Keratinocyte (primary cell): ENCODE measurements around the gene IRF8. TPM values are rescaled to one million over a fixed set of nuclear protein-coding genes. Genes with fewer than 3 reads are reported as not detected.

Source experiments
- DNase-seq: peaks from one replicate; pipeline ENCODE4 v3.0.0-alpha.2; 2011; ENCODE audit warnings: low read depth, missing footprints, low spot score
- FAIRE-seq: peaks from 2 replicates; lab custom pipeline; 2011; peaks lifted over from hg19 to GRCh38; lab: Jason Lieb, UNC
- H2AFZ ChIP-seq: 2 replicates; pipeline ENCODE4 v1.6.0; 2012; ENCODE audit warnings: low read length, control low read depth, inconsistent platforms; ENCODE audit not compliant: control insufficient read depth
- H3K27ac ChIP-seq: 2 replicates; pipeline ENCODE4 v1.5.1; 2011; ENCODE audit warnings: low read length; ENCODE audit not compliant: control insufficient read depth, insufficient read depth
- H3K27me3 ChIP-seq: 3 replicates; pipeline ENCODE4 v1.6.0; 2011; ENCODE audit warnings: low read length; ENCODE audit not compliant: control insufficient read depth, insufficient read depth; ENCODE audit errors: extremely low read depth
- H3K36me3 ChIP-seq, 2 experiments: 2 replicates in 1 of 2; 3 replicates in 1 of 2; pipeline ENCODE4 v1.5.1; 2011; ENCODE audit warnings: low read length in 2 of 2, mild to moderate bottlenecking in 1 of 2; ENCODE audit not compliant: control insufficient read depth in 2 of 2, insufficient read depth in 2 of 2; ENCODE audit errors: extremely low read depth in 1 of 2
- H3K4me1 ChIP-seq: 3 replicates; pipeline ENCODE4 v1.5.1; 2011; ENCODE audit warnings: low read length; ENCODE audit not compliant: control insufficient read depth, insufficient read depth; ENCODE audit errors: extremely low read depth
- H3K4me2 ChIP-seq: 3 replicates; pipeline ENCODE4 v1.6.0; 2011; ENCODE audit warnings: low read depth, low read length; ENCODE audit not compliant: control insufficient read depth, insufficient read depth; ENCODE audit errors: extremely low read depth
- H3K4me3 ChIP-seq, 3 experiments: fragments of 200-600 bp in 1 of 3; sonication (generic) in 1 of 3; 2 replicates in 2 of 3; 3 replicates in 1 of 3; pipeline ENCODE4 v1.5.1; 2011 to 2016; ENCODE audit warnings: low read length in 3 of 3, mild to moderate bottlenecking in 3 of 3, control low read depth in 2 of 3, inconsistent platforms in 1 of 3, low read depth in 1 of 3, mixed read lengths in 1 of 3, mixed run types in 1 of 3, moderate library complexity in 1 of 3; ENCODE audit not compliant: control insufficient read depth in 2 of 3, insufficient read depth in 2 of 3; ENCODE audit errors: extremely low read depth in 1 of 3
- H3K79me2 ChIP-seq: 2 replicates; pipeline ENCODE4 v1.6.0; 2012; ENCODE audit warnings: low read length; ENCODE audit not compliant: control insufficient read depth, insufficient read depth
- H3K9ac ChIP-seq: 3 replicates; pipeline ENCODE4 v1.6.0; 2011; ENCODE audit warnings: low read length; ENCODE audit not compliant: control insufficient read depth, insufficient read depth; ENCODE audit errors: extremely low read depth
- H3K9me1 ChIP-seq: 3 replicates; pipeline ENCODE4 v1.6.0; 2011; ENCODE audit warnings: low read length; ENCODE audit not compliant: control insufficient read depth, insufficient read depth; ENCODE audit errors: extremely low read depth
- H3K9me3 ChIP-seq: 2 replicates; pipeline ENCODE4 v1.5.1; 2012; ENCODE audit warnings: low read depth, low read length; ENCODE audit not compliant: control insufficient read depth
- H4K20me1 ChIP-seq: 3 replicates; pipeline ENCODE4 v1.6.0; 2011; ENCODE audit warnings: low read length; ENCODE audit not compliant: control insufficient read depth, insufficient read depth; ENCODE audit errors: extremely low read depth
- CTCF ChIP-seq, 3 experiments: IDR thresholded peaks in 1 of 3; conservative IDR thresholded peaks in 1 of 3; optimal IDR thresholded peaks in 1 of 3; 2 replicates in 2 of 3; 3 replicates in 1 of 3; pipeline versions ENCODE3 to v1.5.1; 2011; ENCODE audit warnings: low read length in 3 of 3, mild to moderate bottlenecking in 3 of 3, moderate library complexity in 2 of 3, control low read depth in 1 of 3, inconsistent platforms in 1 of 3; ENCODE audit not compliant: insufficient read depth in 2 of 3; ENCODE audit errors: extremely low read depth in 1 of 3
- EZH2 ChIP-seq: IDR thresholded peaks from one replicate; pipeline ENCODE4 v1.6.1; 2012; ENCODE audit warnings: inconsistent platforms, mild to moderate bottlenecking, low read length, moderate library complexity
- dilution Hi-C: fragments of 300-500 bp; cut with MboI; formaldehyde crosslinking; loops from one replicate; pipeline ENCODE4 v1.7.0; 2020; ENCODE audit warnings: low sequenced_read_pairs; ENCODE audit not compliant: extremely low pct_ligation_motif_present
- polyA plus RNA-seq, 5 experiments: library from polyadenylated mRNA; depleted of rRNA in 3 of 5; stranded (reverse) in 3 of 5; stranded (forward) in 1 of 5; unstranded in 1 of 5; fragments of >200 nt; gene quantifications; 1 replicate in 1 of 5; 2 replicates in 3 of 5; 3 replicates in 1 of 5; pipeline versions ENCODE4 v1.2.1 to v1.2.3, GENCODE V29; 2011 to 2012; ENCODE audit warnings: missing spikeins in 2 of 5, low read depth in 1 of 5, low replicate concordance in 1 of 5

Gene IRF8
- polyA plus RNA-seq, 1 donor (not counting 4 experiments of a cell fraction or from before 2014, with no cell fraction given) = not detected

DNA sequence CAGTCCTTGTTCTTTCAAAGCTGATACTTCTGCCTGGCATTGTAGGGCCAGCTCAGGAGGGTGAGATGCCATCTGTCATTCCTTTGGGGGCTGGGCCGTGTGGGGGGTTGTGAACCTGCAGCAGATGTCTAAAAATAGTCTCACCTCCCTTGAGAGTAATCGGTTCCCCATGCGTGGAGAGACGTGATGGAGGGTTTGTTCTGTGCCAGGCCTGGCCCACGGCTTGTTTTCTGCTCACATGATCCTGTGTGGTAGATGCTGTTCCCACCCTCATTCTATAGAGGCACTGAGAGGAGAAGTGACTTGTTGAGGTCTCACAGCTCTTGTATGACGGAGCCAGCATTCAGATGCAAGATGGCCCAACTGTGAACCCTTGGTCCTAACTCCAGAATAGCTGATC, 4.6 kb downstream of the IRF8 start:
- H4K20me1 ChIP-seq = no peaks in the 10 kb centered on the region
- H3K27me3 ChIP-seq = peaks cover 27% of the 10 kb centered on the region
- no peaks in the 10 kb centered on the region for H3K36me3 ChIP-seq
- no peaks in the 10 kb centered on the region for H3K9me3 ChIP-seq
- H3K27ac ChIP-seq = no peak overlapping the region
- no peak for FAIRE-seq
- H3K9me1 ChIP-seq = no peaks in the 10 kb centered on the region
- no peak overlapping the region for H2AFZ ChIP-seq
- H3K4me2 ChIP-seq = no peak overlapping the region
- no peak overlapping the region for H3K4me3 ChIP-seq
- no peak overlapping the region for H3K9ac ChIP-seq
- no peak for TF ChIP-seq EZH2
- no peak for TF ChIP-seq CTCF (optimal IDR thresholded peaks at IDR 0.05 in 1 of 3, IDR thresholded peaks at IDR 0.05 in 1 of 3, conservative IDR thresholded peaks at IDR 0.05 in 1 of 3; ENCODE audit: extremely low read depth in 1 of 3, insufficient read depth in 2 of 3, low read length in 3 of 3)
- H3K4me1 ChIP-seq = no peaks in the 10 kb centered on the region
- H3K79me2 ChIP-seq = no peaks in the 10 kb centered on the region
- DNase-seq = no peak
- dilution Hi-C loops = no loop called here

- no peaks in the 10 kb centered on the region for H3K79me2 ChIP-seq
- no peak for FAIRE-seq
- H3K9me1 ChIP-seq = no peaks in the 10 kb centered on the region
- DNase-seq = no peak
- dilution Hi-C loops = no loop called here
- no peak overlapping the region for H3K9ac ChIP-seq
- no peaks in the 10 kb centered on the region for H3K4me1 ChIP-seq
- no peak overlapping the region for H2AFZ ChIP-seq
- H3K27ac ChIP-seq = no peak overlapping the region
- no peaks in the 10 kb centered on the region for H3K9me3 ChIP-seq
- no peaks in the 10 kb centered on the region for H3K36me3 ChIP-seq
- TF ChIP-seq EZH2 (no peak), CTCF (optimal IDR thresholded peaks at IDR 0.05 in 1 of 3, IDR thresholded peaks at IDR 0.05 in 1 of 3, conservative IDR thresholded peaks at IDR 0.05 in 1 of 3; ENCODE audit: extremely low read depth in 1 of 3, insufficient read depth in 2 of 3, low read length in 3 of 3) (no peak)
- H3K4me3 ChIP-seq = no peak overlapping the region
- no peak overlapping the region for H3K4me2 ChIP-seq
- H4K20me1 ChIP-seq = no peaks in the 10 kb centered on the region
- peaks cover 8% of the 10 kb centered on the region for H3K27me3 ChIP-seq
Observed at GRCh38 chr16:85905110-85906095, 6.4 kb downstream of the IRF8 start.
